Esophagus muscularis mucosa (tissue), 4 donors: ENCODE data around the gene CEBPE. TPM values are rescaled to one million over a fixed set of nuclear protein-coding genes. Genes with fewer than 3 reads are reported as not detected.

ENCODE experiments used
- DNase-seq: peaks from one replicate; pipeline ENCODE4 v3.0.0-alpha.2; 2017; ENCODE audit errors: extremely low spot score
- H3K27ac ChIP-seq, 4 donors: fragments of 200-600 bp; sonication (generic); replicated peaks in 1 of 4; 1 replicate in 3 of 4; 2 replicates in 1 of 4; pipeline ENCODE4 v1.5.1; 2016 to 2019; ENCODE audit warnings: mild to moderate bottlenecking in 1 of 4
- H3K27me3 ChIP-seq, 4 donors: fragments of 200-600 bp; sonication (generic); one replicate each; pipeline versions ENCODE4 v1.5.1 to v1.6.0; 2016 to 2019
- H3K36me3 ChIP-seq, 4 donors: fragments of 200-600 bp; sonication (generic); one replicate each; pipeline ENCODE4 v1.5.1; 2016 to 2019
- H3K4me1 ChIP-seq, 4 donors: fragments of 200-600 bp; sonication (generic); one replicate each; pipeline ENCODE4 v1.5.1; 2016 to 2019
- H3K4me3 ChIP-seq, 4 donors: fragments of 200-600 bp; sonication (generic); 1 replicate in 2 of 4; 2 replicates in 2 of 4; pipeline ENCODE4 v1.5.1; 2016 to 2019; ENCODE audit warnings: mild to moderate bottlenecking in 4 of 4, moderate library complexity in 1 of 4
- H3K9me3 ChIP-seq, 4 donors: fragments of 200-600 bp; sonication (generic); 1 replicate in 3 of 4; 2 replicates in 1 of 4; pipeline ENCODE4 v1.5.1; 2016 to 2019
- EP300 ChIP-seq: sonication (generic); formaldehyde crosslinking; IDR thresholded peaks from one replicate; pipeline ENCODE4 v1.6.1; 2017; ENCODE audit warnings: antibody characterized with exemption
- POLR2A ChIP-seq: fragments of 450-650 bp; IDR thresholded peaks from one replicate; pipeline ENCODE4 v1.6.1; 2017; ENCODE audit warnings: antibody characterized with exemption, moderate library complexity, mild to moderate bottlenecking, low read depth
- POLR2AphosphoS5 ChIP-seq, 2 donors: sonication (generic); formaldehyde crosslinking; IDR thresholded peaks; one replicate each; pipeline ENCODE4 v1.6.1; 2017; ENCODE audit warnings: antibody characterized with exemption in 2 of 2
- WGBS: methylation state at CpG from one replicate; pipeline ENCODE4 v1.1.5; 2018; 5-methylcytosine and 5-hydroxymethylcytosine counted together
- intact Hi-C: fragments of 100-400 bp; cut with DNase I; formaldehyde crosslinking; loops from one replicate; pipeline ENCODE4 v1.15.1; 2023
- total RNA-seq, 4 donors: library from RNA; depleted of rRNA; stranded (reverse); fragments of >200 nt; gene quantifications; one replicate each; pipeline versions ENCODE4 v1.1.0 to v1.2.1, GENCODE V29; 2016
- TF ChIP-seq, protein P1 (sequence below), 3 experiments: fragments of 200-600 bp in 2 of 3; fragments of 450-650 bp in 1 of 3; sonication (generic) in 2 of 3; IDR thresholded peaks; one replicate each; pipeline ENCODE4 v1.5.1; 2017 to 2019; ENCODE audit warnings: antibody characterized with exemption in 3 of 3, mild to moderate bottlenecking in 2 of 3, moderate library complexity in 1 of 3

CEBPE gene
- total RNA-seq, 4 donors from 2014 or later: 0.57 TPM; not detected in 3

DNA sequence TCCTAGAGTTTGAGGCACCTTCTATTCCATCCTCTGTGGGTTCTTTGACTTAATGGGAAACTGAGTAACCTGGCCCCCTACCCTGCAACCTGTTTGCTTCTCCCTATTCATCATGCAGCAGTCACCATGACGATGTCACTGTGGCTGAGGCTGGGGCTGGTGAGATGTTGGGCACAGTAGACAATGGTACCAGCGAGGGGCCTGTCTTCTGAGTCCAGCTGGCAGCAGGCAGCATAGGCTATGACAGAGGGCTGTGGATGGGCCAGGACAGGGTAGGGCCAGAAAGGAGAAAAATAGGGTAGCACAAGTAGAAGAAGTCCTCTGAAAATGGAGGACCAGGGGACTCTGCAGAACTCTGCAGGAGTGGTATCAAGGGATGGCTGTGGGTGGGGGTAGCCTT lies 16.3 kb downstream of the CEBPE start:
- no peaks in the 10 kb centered on the region for H3K9me3 ChIP-seq
- intact Hi-C loops: no loop called here
- no peak overlapping the region for H3K27ac ChIP-seq
- TF ChIP-seq POLR2A (no peak), POLR2AphosphoS5 (IDR thresholded peaks at IDR 0.05) (no peak), EP300 (no peak)
- TF ChIP-seq, protein P1, sequence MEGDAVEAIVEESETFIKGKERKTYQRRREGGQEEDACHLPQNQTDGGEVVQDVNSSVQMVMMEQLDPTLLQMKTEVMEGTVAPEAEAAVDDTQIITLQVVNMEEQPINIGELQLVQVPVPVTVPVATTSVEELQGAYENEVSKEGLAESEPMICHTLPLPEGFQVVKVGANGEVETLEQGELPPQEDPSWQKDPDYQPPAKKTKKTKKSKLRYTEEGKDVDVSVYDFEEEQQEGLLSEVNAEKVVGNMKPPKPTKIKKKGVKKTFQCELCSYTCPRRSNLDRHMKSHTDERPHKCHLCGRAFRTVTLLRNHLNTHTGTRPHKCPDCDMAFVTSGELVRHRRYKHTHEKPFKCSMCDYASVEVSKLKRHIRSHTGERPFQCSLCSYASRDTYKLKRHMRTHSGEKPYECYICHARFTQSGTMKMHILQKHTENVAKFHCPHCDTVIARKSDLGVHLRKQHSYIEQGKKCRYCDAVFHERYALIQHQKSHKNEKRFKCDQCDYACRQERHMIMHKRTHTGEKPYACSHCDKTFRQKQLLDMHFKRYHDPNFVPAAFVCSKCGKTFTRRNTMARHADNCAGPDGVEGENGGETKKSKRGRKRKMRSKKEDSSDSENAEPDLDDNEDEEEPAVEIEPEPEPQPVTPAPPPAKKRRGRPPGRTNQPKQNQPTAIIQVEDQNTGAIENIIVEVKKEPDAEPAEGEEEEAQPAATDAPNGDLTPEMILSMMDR (IDR thresholded peaks at IDR 0.05): no peak
- DNase-seq: no peak
- WGBS: 84% methylated on average over 2 of the region's 2 CpGs
- peaks cover 1 to 20% (median 3%) of the 10 kb centered on the region in 4 donors for H3K4me1 ChIP-seq
- peaks cover 0 to 19% (median 16%) of the 10 kb centered on the region in 4 donors for H3K36me3 ChIP-seq
- H3K27me3 ChIP-seq: no peaks in the 10 kb centered on the region
- no peak overlapping the region for H3K4me3 ChIP-seq

DNA sequence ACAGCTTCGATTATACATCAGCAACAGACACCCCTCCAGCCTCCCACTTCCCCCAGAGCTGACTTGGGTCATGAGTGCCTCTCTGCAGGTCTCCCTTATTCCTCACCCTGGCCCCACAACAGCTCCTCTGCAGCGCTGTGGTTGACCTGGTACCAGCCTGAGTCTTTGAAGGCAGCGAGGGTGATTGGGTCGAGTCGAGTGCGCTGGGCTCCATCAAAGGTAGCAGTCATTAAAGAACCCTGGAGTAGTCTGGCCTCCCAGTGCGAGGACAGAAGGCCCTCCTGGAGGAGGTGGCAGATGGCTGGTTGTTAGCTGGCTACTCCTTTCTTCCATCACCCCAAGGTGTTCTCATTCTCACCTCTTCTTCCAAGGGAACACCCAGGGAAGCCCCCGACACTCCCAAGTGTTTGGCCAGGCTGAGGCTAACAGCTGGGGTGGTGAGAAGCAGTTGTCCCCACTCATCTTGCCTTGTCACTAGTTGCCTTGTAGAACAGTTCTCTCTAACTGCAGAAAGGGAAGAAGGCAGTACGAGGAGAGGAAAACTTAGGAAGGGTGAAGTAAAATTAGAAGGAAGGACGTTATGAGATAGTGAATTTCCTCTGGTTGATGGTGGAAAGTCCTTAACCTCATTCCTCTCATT lies 16.9 kb downstream of the CEBPE start:
- Histone ChIP-seq H3K27ac (peak overlapping the region in 1 of 4 donors; percentile 4), H3K4me3 (no peak overlapping the region), H3K27me3 (no peaks in the 10 kb centered on the region), H3K9me3 (no peaks in the 10 kb centered on the region), H3K4me1 (peaks cover 8 to 27% (median 9%) of the 10 kb centered on the region in 4 donors), H3K36me3 (peaks cover 0 to 23% (median 20%) of the 10 kb centered on the region in 4 donors)
- intact Hi-C loops: no loop called here
- WGBS: 59% methylated on average over 5 of the region's 10 CpGs
- TF ChIP-seq POLR2A (no peak), EP300 (no peak), POLR2AphosphoS5 (IDR thresholded peaks at IDR 0.05) (no peak)
- TF ChIP-seq, protein P1 (IDR thresholded peaks at IDR 0.05): no peak
- DNase-seq: no peak

DNA sequence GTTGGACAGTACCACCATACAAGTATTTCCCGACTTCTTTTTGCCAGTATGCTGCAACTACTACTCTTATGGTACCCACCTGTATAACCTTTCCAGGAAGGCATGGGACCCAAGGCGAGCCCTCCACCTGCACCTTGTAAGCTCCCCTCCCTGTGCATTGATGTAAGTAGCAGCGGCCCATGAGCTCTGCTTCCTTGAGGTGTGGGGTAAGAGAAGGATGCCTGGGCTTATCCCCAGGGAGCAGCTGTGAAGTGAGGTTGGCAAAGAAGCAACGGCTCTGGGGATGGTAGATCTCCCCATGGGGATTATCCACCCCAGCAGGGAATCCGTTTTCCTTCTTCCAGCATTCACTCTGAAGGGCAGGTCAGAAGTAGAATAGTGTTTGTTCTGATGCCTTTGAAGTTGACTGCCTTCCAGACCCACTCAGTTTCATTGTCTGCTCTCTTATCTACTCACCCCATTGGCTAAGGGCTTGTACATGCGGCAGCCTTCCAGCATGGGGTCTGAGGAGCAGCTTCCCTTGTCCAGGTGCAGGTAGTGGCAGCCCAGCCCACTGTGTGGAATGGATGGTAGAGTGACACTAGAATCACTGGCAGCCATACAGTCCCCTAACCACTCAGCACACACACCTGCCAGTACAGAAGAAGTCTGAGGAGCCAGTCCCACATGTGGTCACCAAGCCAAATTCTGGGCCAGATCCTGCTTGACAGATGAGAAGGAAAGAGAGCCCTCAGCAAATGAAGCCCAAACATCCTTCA lies 17.7 kb downstream of the CEBPE start:
- no peak for TF ChIP-seq EP300
- TF ChIP-seq POLR2AphosphoS5 (IDR thresholded peaks at IDR 0.05): no peak
- TF ChIP-seq, protein P1 (IDR thresholded peaks at IDR 0.05): no peak
- no peak for TF ChIP-seq POLR2A
- 77% methylated on average over 6 of the region's 6 CpGs for WGBS
- no peak for DNase-seq
- intact Hi-C loops: no loop called here
- Histone ChIP-seq H3K4me1 (peaks cover 15 to 34% (median 16%) of the 10 kb centered on the region in 4 donors), H3K27me3 (no peaks in the 10 kb centered on the region), H3K36me3 (peaks cover 0 to 23% (median 20%) of the 10 kb centered on the region in 4 donors), H3K4me3 (no peak overlapping the region), H3K9me3 (no peaks in the 10 kb centered on the region), H3K27ac (peak overlapping the region in 1 of 4 donors; percentile 4)

DNA sequence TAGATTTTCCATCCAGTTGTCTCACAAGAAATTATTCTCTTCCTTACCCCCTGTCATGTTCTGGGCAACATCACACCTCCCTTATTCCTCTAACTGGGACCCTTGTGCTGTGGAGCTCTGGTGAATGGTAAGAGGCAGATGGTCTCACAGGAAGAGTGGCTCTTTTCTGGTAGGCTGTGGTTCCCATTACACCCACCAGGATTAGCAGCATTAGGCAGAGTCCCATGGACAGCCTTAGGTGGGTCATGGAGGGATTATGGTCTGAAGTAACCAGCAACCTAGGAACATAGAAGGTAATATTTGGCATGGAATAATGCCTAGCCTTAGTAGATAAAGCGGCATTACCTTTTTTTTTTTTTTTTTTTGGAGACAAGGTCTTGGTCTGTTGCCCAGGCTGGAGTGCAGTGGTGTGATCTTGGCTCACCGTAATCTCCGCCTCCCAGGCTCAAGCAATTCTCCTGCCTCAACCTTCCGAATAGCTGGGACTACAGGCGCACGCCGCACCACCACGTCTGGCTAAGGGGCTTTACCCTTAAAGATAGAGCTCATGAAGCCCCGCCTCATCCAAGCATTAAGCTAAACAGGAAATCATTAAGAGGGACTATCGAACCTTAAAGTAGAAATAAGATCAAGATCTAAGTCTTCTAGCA lies 19.7 kb downstream of the CEBPE start:
- peaks cover 0 to 23% (median 20%) of the 10 kb centered on the region in 4 donors for H3K36me3 ChIP-seq
- WGBS: 93% methylated on average over 10 of the region's 10 CpGs
- no peaks in the 10 kb centered on the region for H3K9me3 ChIP-seq
- H3K4me1 ChIP-seq: peaks cover 17 to 28% (median 19%) of the 10 kb centered on the region in 4 donors
- no peaks in the 10 kb centered on the region for H3K27me3 ChIP-seq
- no peak for DNase-seq
- intact Hi-C loops: no loop called here
- H3K27ac ChIP-seq: peak overlapping the region in 1 of 4 donors; percentile 26
- TF ChIP-seq POLR2A: no peak
- no peak for TF ChIP-seq POLR2AphosphoS5 (IDR thresholded peaks at IDR 0.05)
- no peak for TF ChIP-seq EP300
- TF ChIP-seq, protein P1 (IDR thresholded peaks at IDR 0.05): no peak
- no peak overlapping the region for H3K4me3 ChIP-seq
